ENCODE results near the gene CDRT4.
"Not testable (repeated sequence)": the region's sequence is repeated elsewhere in the genome, so short reads cannot be mapped to it uniquely, and the experiment has no call there.

Gene CDRT4

DNA sequence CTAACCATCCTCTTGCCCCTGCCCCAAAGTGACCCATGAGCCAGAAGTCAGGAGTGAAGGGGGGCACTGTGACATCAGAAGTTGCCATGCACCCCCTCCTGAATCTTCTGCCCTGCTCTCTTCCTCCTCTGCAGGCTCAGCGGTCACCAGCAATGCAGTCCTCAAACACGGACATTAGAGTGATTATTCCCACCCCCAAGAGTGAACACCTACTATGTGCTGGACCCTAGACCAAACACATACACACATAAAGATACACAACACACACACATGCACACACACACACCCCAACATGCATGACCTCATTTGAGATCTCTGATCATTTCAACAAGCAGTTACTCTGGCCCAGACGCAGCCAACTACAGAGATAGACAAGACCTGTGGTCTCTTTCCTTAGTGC, at the start of gene CDRT4:
TSS of gene CDRT4 (minus strand) at position 30 of the 400 bp plus-strand sequence. CDS start 27,383 bp downstream, outside the sequence.
- Histone ChIP-seq H3K4me3 (no peak within 1 kb of the TSS), H3K27ac (no peak within 1 kb of the TSS)

DNA sequence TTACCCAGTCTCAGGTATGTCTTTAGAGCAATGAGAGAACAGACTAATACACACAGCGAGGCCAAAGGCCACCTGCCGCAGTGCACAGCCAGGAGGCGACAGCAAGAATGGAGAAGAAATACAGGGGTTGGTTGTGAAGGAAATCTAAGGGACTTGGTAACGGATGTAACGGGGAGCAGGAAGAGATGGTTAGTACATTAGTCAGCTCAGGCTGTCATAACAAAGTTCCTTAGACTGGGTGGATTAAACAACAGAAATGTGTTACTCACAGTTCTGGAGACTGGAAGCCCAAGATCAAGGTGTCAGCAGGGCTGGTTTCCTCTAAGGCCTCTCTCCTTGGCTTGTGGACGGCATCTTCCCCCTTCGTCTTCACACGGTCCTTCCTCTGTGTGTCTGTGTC, 48.7 kb upstream of the CDRT4 start:
- H3K27ac ChIP-seq: no peak overlapping the region
- H3K4me3 ChIP-seq: no peak overlapping the region

DNA sequence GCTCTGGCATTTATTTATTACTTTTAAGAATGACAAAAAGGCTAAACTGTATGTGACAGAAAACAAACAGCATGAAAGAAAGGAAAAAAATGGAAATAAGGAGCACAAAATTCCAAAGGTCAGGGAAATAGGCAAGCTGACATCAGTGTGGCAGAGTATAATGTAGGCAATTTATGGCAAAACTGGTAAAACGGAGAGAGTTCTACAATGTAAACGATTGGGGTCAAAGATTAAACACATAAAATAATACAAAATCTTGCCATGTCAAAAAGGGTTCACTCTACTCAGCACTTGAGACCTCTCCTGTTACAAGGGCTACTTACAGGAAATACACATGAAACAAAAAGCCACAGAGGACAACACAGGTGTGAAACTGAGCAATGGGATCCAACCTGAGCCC, 47.0 kb upstream of the CDRT4 start:
- H3K27ac ChIP-seq: peak overlapping the region in 1 of 21 experiments; percentile 58
- H3K4me3 ChIP-seq: no peak overlapping the region

DNA sequence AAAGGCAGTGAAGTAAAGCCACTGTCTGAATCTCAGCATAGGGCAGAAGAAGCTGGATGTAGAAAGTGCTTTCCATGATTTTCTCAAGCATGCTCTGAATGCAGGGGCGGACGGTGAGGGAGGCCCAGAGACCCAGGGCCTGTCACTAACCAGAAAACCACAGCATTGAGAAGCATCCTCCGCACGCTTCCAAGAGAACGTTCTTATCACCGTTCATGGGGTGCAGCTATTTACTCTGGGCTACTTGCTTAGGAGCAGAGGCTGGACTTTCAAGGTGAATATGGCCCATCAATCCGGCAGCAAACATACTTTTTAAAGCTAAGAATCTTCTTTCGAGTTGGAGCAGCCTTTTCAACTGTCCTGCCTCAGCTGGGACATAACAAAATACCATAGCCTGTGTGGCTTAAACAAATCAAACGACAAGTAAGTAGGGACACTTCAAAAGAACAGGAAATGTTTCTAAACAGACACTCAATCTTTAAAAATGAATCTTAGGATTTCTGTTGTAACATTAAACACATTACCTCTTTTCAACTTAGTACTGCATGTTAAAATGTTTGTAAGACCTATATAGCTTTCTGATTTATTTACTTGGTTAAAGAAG, 46.5 kb upstream of the CDRT4 start:
- H3K4me3 ChIP-seq: no peak overlapping the region

DNA sequence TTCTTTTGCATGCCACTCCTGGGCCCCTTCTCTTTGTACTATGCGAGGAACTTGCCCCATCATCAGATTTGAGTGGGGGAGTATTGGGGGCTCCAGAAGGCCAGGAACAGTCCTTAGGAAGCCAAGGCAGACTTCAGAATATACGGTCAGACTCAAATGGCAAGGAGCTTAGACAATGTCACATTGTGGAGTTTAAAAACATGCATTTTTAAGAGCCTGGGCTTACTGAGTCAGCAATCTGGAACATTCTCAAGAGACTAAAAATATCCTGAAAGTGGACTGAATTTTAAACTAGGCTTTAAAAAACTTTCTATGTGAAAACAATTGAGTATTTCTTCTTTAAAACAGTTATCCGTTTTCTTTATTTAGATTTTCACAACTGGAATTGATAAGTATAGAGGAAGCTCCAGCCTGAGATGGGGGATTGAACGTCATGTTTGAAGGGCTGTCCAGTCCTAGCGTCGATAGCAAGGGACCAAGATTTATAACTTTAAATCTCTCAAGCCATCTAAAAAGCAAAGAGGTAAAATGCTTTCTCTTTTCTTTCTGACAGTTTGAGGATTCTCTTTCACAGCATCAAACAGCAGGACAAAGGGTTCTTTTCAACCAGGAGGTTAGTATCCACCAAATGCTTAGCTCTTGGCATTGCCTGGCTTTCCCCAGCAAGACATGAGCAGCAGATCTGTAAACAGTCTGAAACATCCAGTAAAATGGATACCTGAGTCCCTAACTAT, 45.8 kb upstream of the CDRT4 start:
- Histone ChIP-seq H3K4me3 (no peak overlapping the region), H3K27ac (peak overlapping the region in 16 of 21 experiments; percentile 11 to 85 (median 53))

More for the DNA sequence above, 46.5 kb upstream of the CDRT4 start:
- H3K27ac ChIP-seq: peak overlapping the region in 12 of 21 experiments; percentile 5 to 85 (median 55)

DNA sequence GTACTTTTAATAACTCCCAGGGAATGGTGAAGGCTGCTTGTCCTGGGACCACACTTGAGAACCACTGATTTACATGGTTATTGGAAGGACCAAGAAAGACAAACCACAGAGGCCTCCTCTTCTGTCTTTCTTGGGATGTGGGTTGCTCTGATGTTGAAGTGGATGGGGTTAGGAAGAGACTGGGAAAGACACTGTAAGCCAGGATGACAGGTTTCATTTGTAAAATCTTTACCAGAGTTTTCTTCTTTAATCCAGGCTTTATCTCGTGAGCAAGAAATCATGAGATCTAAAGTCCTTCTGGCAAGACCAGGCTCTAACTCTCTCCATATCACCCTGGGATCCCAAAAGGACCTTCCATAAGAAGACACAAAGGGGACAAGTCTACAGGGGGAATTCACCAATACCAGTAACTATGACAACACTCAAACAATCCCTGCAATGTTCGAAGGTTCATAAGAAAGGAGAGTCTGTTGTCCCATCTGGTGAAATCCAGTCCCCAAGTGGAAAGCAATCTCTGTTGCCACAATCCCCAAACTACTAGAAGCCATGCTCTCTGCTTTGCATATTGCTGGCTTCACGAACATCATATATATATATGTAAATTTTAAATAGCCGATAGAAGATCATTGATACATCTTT, 44.8 kb upstream of the CDRT4 start:
- Histone ChIP-seq H3K27ac (peak overlapping the region in 7 of 21 experiments; percentile 33 to 85 (median 60)), H3K4me3 (no peak overlapping the region)

DNA sequence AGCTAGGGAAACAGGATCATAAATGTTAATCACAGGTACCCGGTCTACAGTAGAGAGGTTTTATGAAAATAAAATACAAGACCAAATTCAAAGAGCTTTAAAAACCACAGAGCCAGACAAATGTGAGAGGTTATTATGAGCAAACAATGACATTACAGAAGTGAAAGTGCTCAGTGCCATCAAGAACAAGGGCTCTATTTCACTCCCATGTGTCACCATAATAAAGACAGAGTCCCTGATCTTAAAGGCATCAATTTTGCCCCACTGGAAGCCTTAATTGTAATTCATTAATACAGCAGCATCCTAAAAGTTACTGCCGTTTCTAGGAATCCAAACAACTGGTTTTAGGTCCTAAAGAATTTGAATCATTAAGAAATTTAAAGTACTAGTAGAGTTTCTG, 43.7 kb upstream of the CDRT4 start:
- Histone ChIP-seq H3K27ac (peak overlapping the region in 1 of 21 experiments; percentile 19), H3K4me3 (no peak overlapping the region)

DNA sequence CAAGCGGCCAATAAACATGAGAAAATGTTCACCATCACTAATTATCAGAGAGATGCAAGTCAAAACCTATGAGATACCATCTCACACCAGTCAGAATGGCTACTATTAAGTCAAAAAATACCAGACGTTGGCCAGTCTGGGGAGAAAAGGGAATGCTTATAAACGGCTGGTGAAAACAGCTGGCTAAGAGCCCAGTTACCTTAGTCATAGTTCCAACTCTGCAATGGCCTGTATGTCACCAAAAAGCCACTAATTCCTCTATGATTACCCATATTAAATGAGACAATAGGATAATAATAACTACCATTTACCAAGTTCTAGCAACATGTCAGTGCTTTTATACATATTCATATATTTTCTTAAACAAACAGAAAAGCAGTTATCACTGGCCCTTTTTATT, 42.9 kb upstream of the CDRT4 start:
- Histone ChIP-seq H3K4me3 (no peak overlapping the region), H3K27ac (no peak overlapping the region)

DNA sequence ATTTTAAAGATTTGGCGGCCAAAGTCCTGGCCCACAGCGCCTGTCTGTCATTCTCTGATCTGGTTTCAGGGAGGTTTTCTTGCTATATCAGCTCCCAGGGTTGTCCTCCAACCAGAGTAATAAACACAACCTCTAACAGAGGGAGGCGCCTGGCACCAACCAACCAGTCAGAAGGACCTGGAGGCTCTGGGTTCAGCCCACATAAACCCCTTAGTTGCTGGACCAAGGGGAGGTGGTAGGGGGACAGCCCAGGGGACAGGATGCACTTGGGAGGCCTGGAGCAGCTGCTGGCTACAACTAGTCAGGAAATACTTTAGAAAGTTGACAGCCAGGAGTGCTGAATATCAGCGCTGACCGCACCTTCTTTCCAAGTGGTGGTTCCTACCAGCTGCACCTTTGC, 41.7 kb upstream of the CDRT4 start:
- Histone ChIP-seq H3K27ac (no peak overlapping the region), H3K4me3 (no peak overlapping the region)

DNA sequence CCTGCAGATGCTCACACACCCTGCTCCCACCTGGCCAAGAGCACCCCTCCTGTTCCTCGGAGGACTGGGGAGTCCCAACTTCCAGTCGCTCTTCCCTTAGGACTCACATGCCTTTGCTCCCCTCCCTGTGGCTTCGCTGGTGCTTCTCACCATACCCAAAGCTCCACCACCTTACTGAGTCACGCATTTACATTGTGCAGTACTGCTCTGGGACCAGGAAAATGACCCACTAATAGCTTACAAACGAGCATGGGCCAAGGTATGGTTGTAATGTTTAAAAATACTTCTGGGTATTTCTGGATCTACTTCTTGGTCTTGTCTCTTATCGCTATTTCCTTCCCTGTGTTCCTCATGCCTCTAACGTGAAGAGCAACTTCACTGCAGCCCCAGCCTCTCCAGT, 41.0 kb upstream of the CDRT4 start:
- Histone ChIP-seq H3K27ac (no peak overlapping the region), H3K4me3 (no peak overlapping the region)

DNA sequence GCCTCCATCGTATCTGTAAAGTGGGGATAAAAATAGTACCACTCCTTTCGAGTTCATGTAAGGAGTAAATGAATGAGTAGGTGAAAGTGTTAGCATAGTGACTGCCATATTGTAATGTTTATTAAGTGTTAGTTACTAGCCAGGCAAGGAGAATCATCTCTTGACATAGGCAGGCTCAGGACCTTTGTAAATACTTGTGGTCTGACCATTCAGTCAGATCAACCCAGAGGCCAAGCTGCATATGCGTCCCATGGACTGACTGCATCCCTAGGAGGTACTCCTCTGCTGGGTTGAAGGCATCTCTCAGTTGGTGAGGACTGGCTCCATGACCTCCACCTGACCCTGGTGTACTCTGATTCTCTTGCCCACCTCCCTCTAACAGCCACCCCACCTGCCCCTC, 40.5 kb upstream of the CDRT4 start:
- Histone ChIP-seq H3K27ac (no peak overlapping the region), H3K4me3 (no peak overlapping the region)

DNA sequence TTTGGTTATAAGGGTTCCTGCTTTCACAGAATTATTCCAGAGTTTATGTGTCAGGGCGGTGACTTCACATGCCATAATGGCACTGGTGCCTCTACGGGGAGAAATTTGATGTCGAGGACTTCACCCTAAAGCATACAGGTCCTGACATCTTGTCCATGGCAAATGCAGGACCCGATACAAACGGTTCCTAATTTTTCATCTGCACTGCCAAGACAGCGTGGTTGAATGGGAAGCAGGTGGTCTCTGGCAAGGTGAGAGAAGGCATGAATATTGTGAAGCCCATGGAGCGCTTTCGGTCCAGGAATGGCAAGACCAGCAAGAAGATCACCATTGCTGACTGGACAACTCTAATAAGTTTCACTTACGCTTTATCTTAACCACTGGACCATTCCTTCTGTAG, 39.6 kb upstream of the CDRT4 start:
- Histone ChIP-seq H3K4me3 (no peak overlapping the region), H3K27ac (no peak overlapping the region)

DNA sequence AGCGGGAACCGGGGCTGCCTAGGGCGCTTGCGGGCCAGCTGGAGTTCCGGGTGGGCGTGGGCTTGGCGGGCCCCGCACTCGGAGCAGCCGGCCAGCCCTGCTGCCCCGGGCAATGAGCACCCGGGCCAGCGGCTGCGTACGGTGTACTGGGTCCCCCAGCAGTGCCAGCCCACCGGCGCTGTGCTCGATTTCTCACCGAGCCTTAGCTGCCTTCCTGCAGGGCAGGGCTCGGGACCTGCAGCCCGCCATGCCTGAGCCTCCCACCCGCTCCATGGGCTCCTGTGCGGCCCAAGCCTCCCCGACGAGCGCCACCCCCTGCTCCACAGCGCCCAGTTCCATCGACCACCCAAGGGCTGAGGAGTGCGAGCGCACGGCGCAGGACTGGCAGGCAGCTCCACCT, 38.3 kb upstream of the CDRT4 start:
- H3K4me3 ChIP-seq, H3K27ac ChIP-seq: not testable (repeated sequence)

DNA sequence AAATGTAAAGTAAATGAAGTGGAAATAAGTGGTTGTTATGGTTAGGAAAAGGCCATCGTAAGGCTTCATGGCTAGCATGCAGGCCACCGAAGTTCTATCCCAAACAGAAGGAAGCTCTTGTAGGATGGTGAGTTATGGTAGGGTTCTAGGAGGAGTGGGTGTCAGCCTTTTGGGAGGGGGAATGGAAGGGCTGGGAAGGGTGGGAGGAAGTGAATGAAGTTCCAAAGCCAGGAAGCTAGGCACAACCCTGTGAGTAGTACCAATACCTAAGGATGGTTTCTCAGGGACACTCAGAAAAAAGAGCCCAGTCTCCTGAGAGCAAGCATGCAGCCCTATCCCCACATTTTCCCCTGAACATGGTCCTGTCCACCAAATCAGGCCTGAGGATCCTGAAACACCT, 36.3 kb upstream of the CDRT4 start:
- Histone ChIP-seq H3K27ac (no peak overlapping the region), H3K4me3 (no peak overlapping the region)

DNA sequence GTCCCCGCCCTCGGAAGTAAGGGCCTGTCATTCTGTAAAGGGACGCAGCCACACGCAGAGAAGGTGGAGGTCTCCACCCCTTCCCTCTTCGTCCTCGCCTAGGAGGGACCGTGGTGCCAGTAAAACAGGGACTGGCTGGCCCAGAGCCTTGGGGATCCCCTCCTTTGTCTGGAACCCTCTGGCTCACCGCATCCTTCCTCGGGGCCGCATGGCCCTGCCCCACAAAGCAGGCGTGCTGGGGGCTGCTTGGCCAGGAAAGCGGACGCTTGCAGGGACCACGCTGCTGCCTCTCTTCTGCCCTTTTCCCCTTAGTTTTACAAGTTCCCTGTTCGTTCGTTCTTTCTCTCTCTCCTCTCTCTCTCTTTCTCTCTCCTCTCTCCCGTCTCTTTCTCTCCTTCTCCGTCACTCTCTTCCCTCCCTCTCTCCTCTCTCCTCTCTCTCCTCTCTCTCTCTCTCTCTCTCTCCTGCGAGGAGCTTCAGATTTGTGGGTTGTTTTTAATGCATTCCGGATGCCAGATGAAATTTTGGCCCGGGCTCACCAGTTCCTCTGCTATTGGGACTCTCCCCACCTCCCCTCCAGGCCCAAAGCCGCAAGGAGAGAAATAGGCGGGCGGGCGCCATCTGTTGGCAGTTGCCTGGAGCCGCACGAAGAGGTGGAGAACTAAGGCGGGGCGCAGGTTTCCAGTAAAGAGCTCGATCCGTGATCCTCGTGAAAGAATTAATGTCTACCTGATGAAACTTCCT, 35.1 kb upstream of the CDRT4 start:
- peak overlapping the region in 19 of 21 experiments; percentile 24 to 90 (median 77) for H3K27ac ChIP-seq
- peak overlapping the region in 3 of 7 experiments; percentile 3 to 19 (median 16) for H3K4me3 ChIP-seq

DNA sequence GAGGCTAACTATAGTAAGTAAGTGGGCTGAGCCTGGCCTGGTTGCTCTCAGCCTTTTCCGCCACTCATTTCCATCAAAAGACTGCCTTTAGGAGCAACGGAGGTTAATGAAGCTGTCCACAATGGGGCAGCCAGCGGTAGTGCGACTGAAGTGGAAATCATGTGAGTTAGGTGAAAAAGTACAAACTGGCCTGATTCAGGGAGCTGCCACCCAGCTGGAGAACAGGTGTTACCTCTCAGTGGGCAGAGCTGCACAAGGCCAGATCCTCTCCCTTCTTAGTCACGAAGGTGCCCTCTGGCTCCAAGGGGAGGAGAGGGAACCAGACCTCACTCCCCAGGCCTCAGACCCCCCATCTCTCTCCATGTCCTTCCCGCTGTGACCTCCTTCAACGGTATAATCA, 34.4 kb upstream of the CDRT4 start:
- Histone ChIP-seq H3K27ac (peak overlapping the region in 15 of 21 experiments; percentile 24 to 90 (median 79)), H3K4me3 (peak overlapping the region in 1 of 7 experiments; percentile 16)

DNA sequence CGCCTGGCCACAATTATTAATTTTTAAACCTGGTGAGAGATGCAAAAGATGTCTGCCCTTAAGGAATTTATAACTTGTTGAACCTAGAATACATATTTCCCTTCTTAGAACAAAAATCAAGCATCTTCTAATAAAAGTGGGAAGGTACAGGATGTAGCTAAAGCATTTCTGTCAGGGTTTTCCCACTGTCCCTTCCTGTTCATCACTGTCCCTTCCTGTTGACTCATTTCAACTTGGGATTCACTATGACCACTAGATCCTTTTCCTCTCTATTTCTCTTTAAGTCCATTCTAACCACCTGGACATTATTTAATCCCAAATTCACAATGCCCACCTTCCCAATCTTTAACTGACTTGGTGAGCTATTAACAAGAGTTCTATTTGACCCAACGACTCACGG, 33.9 kb upstream of the CDRT4 start:
- Histone ChIP-seq H3K4me3 (no peak overlapping the region), H3K27ac (peak overlapping the region in 5 of 21 experiments; percentile 69 to 90 (median 82))

DNA sequence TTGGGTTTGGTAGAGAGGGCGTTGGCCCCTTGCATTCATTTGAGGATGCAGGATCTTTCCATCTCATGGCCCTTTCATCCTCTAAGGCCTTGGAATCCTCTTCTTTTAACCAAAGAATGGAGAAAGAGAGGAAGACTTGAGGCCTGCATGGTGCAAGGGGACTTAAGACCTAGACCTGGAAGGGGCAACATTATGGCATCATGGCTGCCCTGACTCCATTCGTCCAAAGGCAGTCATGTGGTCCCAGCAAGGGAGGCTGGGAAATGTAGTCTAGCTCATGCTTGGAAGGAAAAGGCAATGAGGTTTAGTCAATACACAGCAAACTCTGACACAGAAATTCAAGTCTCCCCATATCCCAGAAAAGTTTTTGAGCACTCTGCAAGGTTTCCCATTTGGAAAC, 30.7 kb upstream of the CDRT4 start:
- peak overlapping the region in 1 of 21 experiments; percentile 38 for H3K27ac ChIP-seq
- no peak overlapping the region for H3K4me3 ChIP-seq

DNA sequence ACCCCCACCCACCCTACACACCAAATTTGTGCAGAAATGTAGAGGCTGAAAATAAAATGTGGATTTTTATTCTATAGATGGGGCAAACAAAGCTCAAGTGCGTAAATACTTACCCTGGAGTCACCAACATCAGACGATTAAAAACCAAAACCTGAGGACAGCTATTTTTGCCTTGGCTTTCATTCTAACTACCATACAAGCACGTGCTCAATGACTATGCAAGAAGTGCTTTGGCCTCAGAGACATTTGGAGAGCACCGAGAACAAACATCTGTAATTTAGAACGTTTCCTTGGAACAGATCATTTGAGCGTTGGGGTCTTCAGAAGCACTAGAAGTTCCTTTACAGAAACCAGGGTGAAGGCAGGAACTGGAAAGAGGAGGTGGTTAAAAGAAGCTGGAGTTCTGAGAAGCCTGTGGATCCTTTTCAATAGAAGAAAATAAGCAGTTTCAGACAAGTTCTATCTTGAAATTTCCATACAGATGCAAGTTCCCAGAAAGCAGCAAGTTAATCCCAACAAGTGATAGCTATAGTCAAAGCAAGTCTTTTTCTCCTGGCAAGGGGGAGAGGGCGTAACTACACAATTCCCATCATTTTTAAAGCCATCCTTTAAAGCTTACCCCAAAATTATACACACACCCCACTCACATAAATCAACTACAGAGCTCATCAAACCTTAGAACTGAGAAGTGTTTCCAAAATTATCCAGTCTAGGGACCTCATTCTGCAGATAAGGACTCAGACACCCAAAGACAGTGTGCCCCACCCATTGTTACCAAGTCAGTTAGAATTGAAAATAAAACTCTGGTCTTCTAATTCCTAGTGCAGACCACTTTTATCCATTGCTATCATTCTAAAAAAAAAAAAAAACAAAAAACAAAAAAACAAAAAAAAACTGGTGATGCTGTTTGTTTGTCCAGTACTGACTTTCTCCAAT, 29.6 kb upstream of the CDRT4 start:
- Histone ChIP-seq H3K27ac (no peak overlapping the region), H3K4me3 (no peak overlapping the region)
